ENCODE results near the gene PACS1. TPM values are rescaled to one million over a fixed set of nuclear protein-coding genes. Genes with fewer than 3 reads are reported as not detected.

Gene PACS1
- total RNA-seq, 3 donors from 2014 or later (not counting 1 experiment from before 2014, with no cell fraction given): 176 to 204 (median 186) TPM

GRCh38 chr11:66178183-66178582 lies 108.1 kb downstream of the PACS1 start:
- WGBS (ENCODE audit: insufficient coverage): 100% methylated on average over 1 of the region's 2 CpGs
- ATAC-seq: no peak
- Mint-ChIP-seq H3K27me3 (ENCODE audit: low read depth in 2 of 2) (no peaks in the 10 kb centered on the region), H3K4me1 (peaks cover 20 to 23% of the 10 kb centered on the region in 2 donors), H3K27ac (no peak overlapping the region), H3K36me3 (no peaks in the 10 kb centered on the region), H3K9me3 (no peaks in the 10 kb centered on the region), H3K4me3 (no peak overlapping the region)
- Histone ChIP-seq H3K27me3 (ENCODE audit: control insufficient read depth, insufficient read depth, low read length) (no peaks in the 10 kb centered on the region), H3K4me1 (ENCODE audit: control insufficient read depth, insufficient read depth, low read length) (no peaks in the 10 kb centered on the region), H3K9me3 (ENCODE audit: control insufficient read depth, insufficient read depth, low read length) (no peaks in the 10 kb centered on the region), H3K4me3 (ENCODE audit: low read length) (no peak overlapping the region), H3K27ac (ENCODE audit: low read length) (no peak overlapping the region), H3K36me3 (ENCODE audit: control insufficient read depth, insufficient read depth, low read length) (no peaks in the 10 kb centered on the region)
- no peak for DNase-seq
- intact Hi-C loops (cut with micrococcal nuclease): no loop called here
- TF ChIP-seq CTCF (IDR thresholded peaks at IDR 0.05): no peak

GRCh38 chr11:66178871-66179270 lies 108.8 kb downstream of the PACS1 start:
- Mint-ChIP-seq H3K27ac (peak overlapping the region in 1 of 2 donors; percentile 50), H3K4me3 (no peak overlapping the region), H3K4me1 (peaks cover 27 to 29% of the 10 kb centered on the region in 2 donors), H3K9me3 (no peaks in the 10 kb centered on the region), H3K36me3 (no peaks in the 10 kb centered on the region), H3K27me3 (ENCODE audit: low read depth in 2 of 2) (no peaks in the 10 kb centered on the region)
- no peaks in the 10 kb centered on the region for H3K4me1 ChIP-seq (ENCODE audit: control insufficient read depth, insufficient read depth, low read length)
- H3K4me3 ChIP-seq (ENCODE audit: low read length): no peak overlapping the region
- intact Hi-C loops (cut with micrococcal nuclease): no loop called here
- H3K9me3 ChIP-seq (ENCODE audit: control insufficient read depth, insufficient read depth, low read length): no peaks in the 10 kb centered on the region
- ATAC-seq (no peak), DNase-seq (no peak)
- no peak overlapping the region for H3K27ac ChIP-seq (ENCODE audit: low read length)
- H3K27me3 ChIP-seq (ENCODE audit: control insufficient read depth, insufficient read depth, low read length): no peaks in the 10 kb centered on the region
- TF ChIP-seq CTCF (IDR thresholded peaks at IDR 0.05): no peak
- no peaks in the 10 kb centered on the region for H3K36me3 ChIP-seq (ENCODE audit: control insufficient read depth, insufficient read depth, low read length)

- Mint-ChIP-seq H3K27me3 (ENCODE audit: low read depth in 2 of 2) (no peaks in the 10 kb centered on the region), H3K4me1 (peaks cover 31 to 36% of the 10 kb centered on the region in 2 donors), H3K4me3 (no peak overlapping the region), H3K36me3 (no peaks in the 10 kb centered on the region), H3K9me3 (no peaks in the 10 kb centered on the region), H3K27ac (peak overlapping the region in 1 of 2 donors; percentile 34)
- no peaks in the 10 kb centered on the region for H3K9me3 ChIP-seq (ENCODE audit: control insufficient read depth, insufficient read depth, low read length)
- ATAC-seq (no peak), DNase-seq (no peak)
- no peaks in the 10 kb centered on the region for H3K4me1 ChIP-seq (ENCODE audit: control insufficient read depth, insufficient read depth, low read length)
- no peaks in the 10 kb centered on the region for H3K27me3 ChIP-seq (ENCODE audit: control insufficient read depth, insufficient read depth, low read length)
- H3K36me3 ChIP-seq (ENCODE audit: control insufficient read depth, insufficient read depth, low read length): no peaks in the 10 kb centered on the region
- 88% methylated on average over 2 of the region's 2 CpGs for WGBS (ENCODE audit: insufficient coverage)
- TF ChIP-seq CTCF (IDR thresholded peaks at IDR 0.05): no peak
- no peak overlapping the region for H3K4me3 ChIP-seq (ENCODE audit: low read length)
- intact Hi-C loops (cut with micrococcal nuclease): no loop called here
- no peak overlapping the region for H3K27ac ChIP-seq (ENCODE audit: low read length)
Measured at GRCh38 chr11:66181632-66182315, 111.7 kb downstream of the PACS1 start.
